Fibroblast of lung (primary cell): ENCODE results near the gene ITPKB. TPM values are rescaled to one million over a fixed set of nuclear protein-coding genes. Genes with fewer than 3 reads are reported as not detected.
A peak's percentile ranks its signal among the peaks of the same experiment; 100 is the strongest.

Experiments used
- DNase-seq, 2 donors: peaks; one replicate each; pipeline versions ENCODE4 v3.0.0 to v3.0.0-alpha.2; 2010; ENCODE audit warnings: low read depth in 2 of 2
- H2AFZ ChIP-seq: 2 replicates; pipeline ENCODE4 v1.5.1; 2012; ENCODE audit warnings: low read length, control low read depth, inconsistent platforms
- H3K27ac ChIP-seq: 2 replicates; pipeline ENCODE4 v1.5.1; 2011; ENCODE audit warnings: low read length, control low read depth; ENCODE audit not compliant: insufficient read depth
- H3K27me3 ChIP-seq: 2 replicates; pipeline ENCODE4 v1.5.1; 2011; ENCODE audit warnings: mild to moderate bottlenecking, low read length; ENCODE audit not compliant: control insufficient read depth, insufficient read depth
- H3K36me3 ChIP-seq: 2 replicates; pipeline ENCODE4 v1.5.1; 2011; ENCODE audit warnings: low read length; ENCODE audit not compliant: control insufficient read depth, insufficient read depth
- H3K4me1 ChIP-seq: 2 replicates; pipeline ENCODE4 v1.5.1; 2011; ENCODE audit warnings: low read length; ENCODE audit not compliant: control insufficient read depth, insufficient read depth; ENCODE audit errors: extremely low read depth
- H3K4me2 ChIP-seq: 2 replicates; pipeline ENCODE4 v1.5.1; 2011; ENCODE audit warnings: low read length, control low read depth; ENCODE audit not compliant: insufficient read depth; ENCODE audit errors: extremely low read depth
- H3K4me3 ChIP-seq, 4 experiments: fragments of 200-600 bp in 1 of 4; sonication (generic) in 1 of 4; replicated peaks in 1 of 4; 2 replicates each; pipeline ENCODE4 v1.5.1; 2011 to 2016; ENCODE audit warnings: low read length in 4 of 4, low read depth in 3 of 4, mild to moderate bottlenecking in 3 of 4, control low read depth in 2 of 4, inconsistent platforms in 1 of 4, mixed read lengths in 1 of 4; ENCODE audit not compliant: insufficient read depth in 1 of 4; ENCODE audit errors: control extremely low read depth in 1 of 4
- H3K79me2 ChIP-seq: 2 replicates; pipeline ENCODE4 v1.5.1; 2012; ENCODE audit warnings: mild to moderate bottlenecking, low read length, inconsistent platforms; ENCODE audit not compliant: control insufficient read depth, insufficient read depth
- H3K9ac ChIP-seq: 2 replicates; pipeline ENCODE4 v1.5.1; 2011; ENCODE audit warnings: mild to moderate bottlenecking, low read length, control low read depth; ENCODE audit not compliant: insufficient read depth
- H3K9me3 ChIP-seq: 2 replicates; pipeline ENCODE4 v1.5.1; 2012; ENCODE audit warnings: low read depth, low read length; ENCODE audit not compliant: control insufficient read depth, insufficient read depth
- H4K20me1 ChIP-seq: 2 replicates; pipeline ENCODE4 v1.5.1; 2011; ENCODE audit warnings: low read length; ENCODE audit not compliant: control insufficient read depth, insufficient read depth; ENCODE audit errors: extremely low read depth
- EZH2 ChIP-seq: IDR thresholded peaks from 2 replicates; pipeline ENCODE4 v1.5.1; 2012; ENCODE audit warnings: low read length, control low read depth, mild to moderate bottlenecking; ENCODE audit errors: missing control alignments
- polyA plus RNA-seq, 2 donors: library from polyadenylated mRNA; depleted of rRNA in 1 of 2; stranded (reverse) in 1 of 2; unstranded in 1 of 2; fragments of >200 nt; gene quantifications; 2 replicates each; pipeline ENCODE4 v1.2.1, GENCODE V29; 2011 to 2012; ENCODE audit warnings: missing spikeins in 1 of 2
- total RNA-seq: library from RNA; depleted of rRNA; stranded (reverse); fragments of >200 nt; gene quantifications from 2 replicates; pipeline ENCODE4 v1.2.1, GENCODE V29; 2014
- TF ChIP-seq, protein P1 (sequence below), 2 donors: IDR thresholded peaks in 1 of 2; conservative IDR thresholded peaks in 1 of 2; 1 replicate in 1 of 2; 2 replicates in 1 of 2; pipeline ENCODE4 v1.5.1; 2011 to 2012; ENCODE audit warnings: low read length in 2 of 2, control low read depth in 1 of 2, inconsistent platforms in 1 of 2, low read depth in 1 of 2, mild to moderate bottlenecking in 1 of 2

ITPKB gene
- total and polyA plus RNA-seq, 2 donors (not counting 1 experiment from before 2014, with no cell fraction given), result 10.2 to 32.4 TPM

DNA sequence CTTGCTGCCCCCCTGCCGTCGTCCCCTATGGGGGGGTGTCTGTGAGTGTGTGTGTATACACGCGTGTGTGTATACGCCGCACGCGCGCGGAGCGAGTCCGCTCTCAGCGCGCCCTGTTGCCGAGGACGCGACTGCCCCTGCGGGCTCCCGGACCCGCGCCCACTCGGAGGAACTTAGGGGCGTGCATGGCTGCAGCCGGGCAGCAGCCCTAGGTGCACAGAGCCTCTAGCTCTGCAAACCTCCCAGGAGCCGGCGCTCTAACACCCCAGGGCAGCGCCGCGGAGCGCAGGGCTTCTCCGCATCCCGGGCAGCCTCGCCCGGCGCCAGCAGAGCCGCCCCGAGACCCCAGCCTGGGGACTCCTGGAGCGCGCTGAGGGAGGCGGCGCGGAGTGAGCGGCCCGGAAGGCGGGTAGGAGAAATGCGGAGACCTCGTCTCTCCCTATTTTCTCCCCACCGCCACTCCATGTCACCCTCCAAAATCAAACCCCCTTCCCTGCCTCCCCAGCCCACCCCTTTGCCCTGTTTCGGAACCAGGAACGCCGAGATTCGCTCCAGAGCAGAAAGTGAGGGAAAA is 574 bp downstream of the ITPKB start:
- Histone ChIP-seq H3K4me1 (no peaks in the 10 kb centered on the region), H3K9ac (peak overlapping the region; percentile 80), H3K9me3 (no peaks in the 10 kb centered on the region), H3K36me3 (peaks cover 9% of the 10 kb centered on the region), H3K4me2 (peak overlapping the region; percentile 90), H2AFZ (peak overlapping the region; percentile 63), H3K27me3 (no peaks in the 10 kb centered on the region), H3K79me2 (peaks cover 6% of the 10 kb centered on the region), H3K4me3 (peak overlapping the region; percentile 60 to 98 (median 84)), H4K20me1 (peaks cover 2% of the 10 kb centered on the region), H3K27ac (peak overlapping the region; percentile 77)
- TF ChIP-seq, protein P1, sequence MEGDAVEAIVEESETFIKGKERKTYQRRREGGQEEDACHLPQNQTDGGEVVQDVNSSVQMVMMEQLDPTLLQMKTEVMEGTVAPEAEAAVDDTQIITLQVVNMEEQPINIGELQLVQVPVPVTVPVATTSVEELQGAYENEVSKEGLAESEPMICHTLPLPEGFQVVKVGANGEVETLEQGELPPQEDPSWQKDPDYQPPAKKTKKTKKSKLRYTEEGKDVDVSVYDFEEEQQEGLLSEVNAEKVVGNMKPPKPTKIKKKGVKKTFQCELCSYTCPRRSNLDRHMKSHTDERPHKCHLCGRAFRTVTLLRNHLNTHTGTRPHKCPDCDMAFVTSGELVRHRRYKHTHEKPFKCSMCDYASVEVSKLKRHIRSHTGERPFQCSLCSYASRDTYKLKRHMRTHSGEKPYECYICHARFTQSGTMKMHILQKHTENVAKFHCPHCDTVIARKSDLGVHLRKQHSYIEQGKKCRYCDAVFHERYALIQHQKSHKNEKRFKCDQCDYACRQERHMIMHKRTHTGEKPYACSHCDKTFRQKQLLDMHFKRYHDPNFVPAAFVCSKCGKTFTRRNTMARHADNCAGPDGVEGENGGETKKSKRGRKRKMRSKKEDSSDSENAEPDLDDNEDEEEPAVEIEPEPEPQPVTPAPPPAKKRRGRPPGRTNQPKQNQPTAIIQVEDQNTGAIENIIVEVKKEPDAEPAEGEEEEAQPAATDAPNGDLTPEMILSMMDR (conservative IDR thresholded peaks at IDR 0.05 in 1 of 2, IDR thresholded peaks at IDR 0.05 in 1 of 2; ENCODE audit: low read depth in 1 of 2, low read length in 2 of 2), result no peak
- peak; percentile 44 for DNase-seq

DNA sequence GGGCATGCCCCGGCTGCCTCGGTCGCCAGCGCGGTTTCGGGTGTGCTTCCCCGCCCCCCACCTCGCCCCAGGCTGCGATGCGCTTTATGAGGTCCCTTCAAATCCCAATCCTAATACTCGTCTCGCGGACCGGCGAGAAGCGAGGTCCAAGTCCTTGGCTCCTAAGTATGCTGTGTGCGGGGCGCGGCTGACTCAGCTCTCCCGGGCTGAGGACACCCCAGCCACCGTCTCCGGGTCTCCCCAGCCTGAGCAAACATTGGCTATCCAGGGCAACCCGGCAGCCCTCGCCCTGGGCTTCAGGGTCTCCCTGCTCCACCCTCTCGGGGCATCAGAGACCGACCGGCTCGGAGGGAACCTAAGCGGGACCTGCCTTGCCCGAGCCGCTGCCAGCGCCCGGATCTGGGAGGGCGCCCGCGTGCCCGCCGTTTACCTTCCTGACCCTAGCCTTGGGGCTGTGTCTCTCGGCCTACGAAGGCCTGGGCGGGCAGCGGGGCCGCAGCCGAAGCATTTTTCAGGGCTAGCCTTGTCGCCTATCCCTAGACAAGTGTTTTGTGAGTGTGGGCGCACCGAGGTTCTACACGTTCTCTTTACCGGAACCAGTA is 1.2 kb downstream of the ITPKB start:
- DNase-seq, result peak; percentile 51
- Histone ChIP-seq H3K4me2 (peak overlapping the region; percentile 90), H3K36me3 (peaks cover 9% of the 10 kb centered on the region), H3K9me3 (no peaks in the 10 kb centered on the region), H3K9ac (peak overlapping the region; percentile 80), H2AFZ (peak overlapping the region; percentile 56), H3K27me3 (no peaks in the 10 kb centered on the region), H3K79me2 (peaks cover 8% of the 10 kb centered on the region), H3K4me3 (peak overlapping the region; percentile 60 to 98 (median 76)), H3K4me1 (no peaks in the 10 kb centered on the region), H3K27ac (peak overlapping the region; percentile 77), H4K20me1 (peaks cover 2% of the 10 kb centered on the region)
- no peak for TF ChIP-seq EZH2
- TF ChIP-seq, protein P1 (conservative IDR thresholded peaks at IDR 0.05 in 1 of 2, IDR thresholded peaks at IDR 0.05 in 1 of 2; ENCODE audit: low read depth in 1 of 2, low read length in 2 of 2), result no peak

DNA sequence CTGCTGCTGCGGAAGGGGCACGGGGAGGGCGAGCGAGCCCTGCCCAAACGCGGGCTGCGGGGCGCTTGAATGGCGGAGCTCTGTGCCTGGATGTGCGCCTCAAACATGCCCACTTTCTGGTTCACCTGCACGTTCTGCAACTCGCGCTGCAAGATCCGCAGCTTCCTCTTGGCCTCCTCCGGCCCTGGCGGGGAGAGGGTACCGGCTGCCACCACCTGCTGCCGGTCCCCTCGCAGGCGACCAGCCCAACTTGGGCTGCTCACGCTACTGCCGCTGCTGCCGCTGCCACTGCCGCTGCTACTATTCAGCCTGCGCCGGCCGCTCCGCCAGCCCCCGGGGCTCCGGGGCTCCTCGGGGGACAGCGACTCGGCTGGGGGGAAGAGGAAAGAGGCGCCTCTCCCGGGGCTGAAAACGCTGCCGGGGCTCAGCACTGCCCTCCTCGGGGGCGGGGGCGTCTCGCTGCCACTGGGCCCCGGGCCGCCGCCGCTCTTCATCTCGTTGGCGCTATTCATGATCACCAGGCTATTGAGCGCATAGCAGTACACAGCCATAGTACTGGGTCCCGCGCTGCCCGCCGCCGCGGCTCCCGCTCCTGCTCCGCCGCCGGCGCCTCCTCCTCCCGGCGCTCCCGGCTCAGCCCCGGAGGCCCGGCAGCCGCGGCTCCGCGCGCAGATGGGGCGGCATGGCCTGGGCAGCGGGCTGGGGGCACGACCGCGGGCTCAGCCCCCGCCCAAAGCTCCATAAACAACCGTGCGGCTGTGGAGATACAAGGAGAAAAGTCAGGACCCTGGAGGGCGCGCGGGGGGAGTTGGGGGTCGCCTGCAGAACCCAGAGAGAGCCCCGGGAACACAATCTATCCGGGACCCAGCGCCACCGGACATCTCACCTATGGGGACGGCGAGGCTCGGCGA is 1.9 kb downstream of the ITPKB start:
- Histone ChIP-seq H3K27ac (peak overlapping the region; percentile 77), H2AFZ (peak overlapping the region; percentile 56), H3K4me3 (peak overlapping the region; percentile 60 to 98 (median 76)), H3K9me3 (no peaks in the 10 kb centered on the region), H3K27me3 (no peaks in the 10 kb centered on the region), H3K4me2 (peak overlapping the region; percentile 90), H3K79me2 (peaks cover 8% of the 10 kb centered on the region), H3K36me3 (peaks cover 9% of the 10 kb centered on the region), H3K9ac (peak overlapping the region; percentile 80), H3K4me1 (no peaks in the 10 kb centered on the region), H4K20me1 (peaks cover 2% of the 10 kb centered on the region)
- TF ChIP-seq, protein P1 (conservative IDR thresholded peaks at IDR 0.05 in 1 of 2, IDR thresholded peaks at IDR 0.05 in 1 of 2; ENCODE audit: low read depth in 1 of 2, low read length in 2 of 2), result no peak
- TF ChIP-seq EZH2, result no peak
- peak; percentile 35 to 51 for DNase-seq
